ENCODE data around the gene IL1RAPL2.

Gene IL1RAPL2

DNA sequence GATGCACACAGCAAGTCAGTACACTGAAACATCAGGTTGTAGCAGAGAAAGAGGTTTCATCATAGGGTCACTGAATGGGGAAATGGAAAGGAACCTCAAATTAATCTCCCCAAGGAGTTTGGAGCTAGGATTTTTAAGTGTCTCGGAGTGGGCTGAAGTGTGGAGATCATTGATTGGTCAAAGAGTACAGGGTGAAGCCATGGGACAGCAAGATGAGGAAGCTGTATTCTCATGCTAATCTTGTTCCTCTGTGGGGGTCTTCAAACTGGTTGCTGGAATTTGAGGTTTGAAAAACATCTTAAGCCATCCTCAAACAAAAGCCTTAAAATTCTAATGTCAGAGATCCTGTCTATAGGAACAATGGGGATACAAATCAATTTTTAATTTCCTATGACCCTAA is 733.3 kb downstream of the IL1RAPL2 start:
- DNase-seq = no peak

DNA sequence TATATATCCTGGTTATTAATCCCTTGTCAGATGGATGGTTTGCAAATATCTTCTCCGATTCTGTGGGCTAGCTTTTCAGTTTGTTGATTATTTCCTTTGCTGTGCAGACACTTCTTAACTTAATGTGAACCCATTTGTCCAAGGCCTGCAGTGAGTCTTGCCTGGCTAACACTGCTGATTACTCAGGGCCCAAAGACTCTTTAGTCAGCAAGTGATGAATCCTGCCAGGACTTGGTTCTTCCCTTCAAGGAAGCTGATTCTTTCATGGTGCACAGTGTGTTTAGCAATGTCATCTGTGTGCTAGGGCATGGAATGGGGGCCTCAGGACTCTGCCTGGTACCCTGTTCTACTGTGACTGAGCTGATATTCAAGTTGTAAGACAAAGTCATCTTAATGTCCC is 736.2 kb downstream of the IL1RAPL2 start:
- no peak for DNase-seq

DNA sequence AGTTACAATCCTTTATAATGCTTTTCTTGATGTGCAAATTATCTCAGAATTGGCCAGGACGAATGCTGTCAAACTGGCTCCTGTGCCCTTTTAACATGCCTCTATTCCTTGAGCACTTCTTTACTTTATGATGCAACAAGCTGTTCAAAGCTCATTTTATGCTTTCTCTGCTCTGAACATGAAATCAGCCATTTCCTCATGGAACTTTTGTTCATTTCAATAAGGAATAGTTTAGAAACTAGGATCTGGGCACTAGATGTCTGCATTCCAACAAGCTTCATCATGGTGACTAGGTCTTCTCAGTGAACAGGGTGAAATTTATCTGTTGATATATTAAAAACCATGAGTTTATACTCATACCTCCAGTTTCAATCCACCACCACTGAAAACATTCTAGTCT is 741.8 kb downstream of the IL1RAPL2 start:
- no peak for DNase-seq

DNA sequence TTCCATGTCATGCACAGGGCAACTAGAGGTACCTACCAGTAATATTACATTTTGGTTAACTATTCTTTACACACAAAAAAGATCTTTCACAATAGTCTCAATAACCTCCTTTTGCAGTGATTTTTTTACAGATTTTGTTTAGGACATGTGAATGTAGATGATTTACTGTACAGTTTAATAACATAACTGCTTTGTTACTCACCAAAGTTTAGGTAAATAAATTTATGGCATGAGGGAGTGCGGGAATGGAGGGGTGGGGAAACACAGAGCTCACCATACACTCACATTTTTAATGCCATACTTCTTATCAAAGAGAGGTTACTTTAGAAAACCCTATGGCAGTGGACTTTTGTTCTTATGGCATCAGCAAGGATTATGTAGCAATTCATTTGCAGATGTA is 747.6 kb downstream of the IL1RAPL2 start:
- DNase-seq = no peak

DNA sequence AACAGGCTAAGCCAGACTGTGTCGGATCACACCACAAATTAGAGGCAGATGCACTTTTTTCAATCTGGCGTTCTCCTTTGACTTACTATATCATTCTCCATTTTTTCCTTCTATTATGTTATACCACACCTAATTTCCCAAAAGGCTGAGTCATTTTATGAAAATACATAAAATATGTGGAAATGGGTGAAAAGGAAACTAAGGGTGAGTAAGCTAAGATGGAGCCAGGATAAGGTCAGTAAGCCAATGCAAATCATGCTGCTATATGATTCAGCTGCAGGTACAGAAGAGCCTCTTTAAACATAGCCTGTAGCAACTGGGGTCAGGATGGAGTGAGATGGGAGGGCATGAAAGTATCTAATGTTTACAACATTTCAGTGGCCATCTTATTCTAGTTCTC is 748.5 kb downstream of the IL1RAPL2 start:
- no peak for DNase-seq

DNA sequence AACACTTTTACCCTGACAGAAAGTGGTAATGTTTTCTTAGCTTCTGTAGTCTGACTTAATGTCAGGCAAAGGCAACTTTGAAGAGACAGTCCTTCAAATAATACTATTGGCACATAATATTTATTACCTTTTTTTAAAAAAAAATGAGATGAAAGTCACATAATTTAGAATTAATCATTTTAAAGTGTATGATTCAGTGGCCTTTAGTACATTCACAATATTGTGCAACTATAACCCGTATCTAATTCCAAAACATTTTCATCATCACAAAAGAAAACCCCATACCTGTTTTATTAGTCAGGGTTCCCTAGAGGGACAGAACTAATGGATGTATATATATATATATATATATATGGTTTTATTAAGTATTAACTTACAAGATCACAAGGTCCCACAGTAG is 749.2 kb downstream of the IL1RAPL2 start:
- DNase-seq = no peak

DNA sequence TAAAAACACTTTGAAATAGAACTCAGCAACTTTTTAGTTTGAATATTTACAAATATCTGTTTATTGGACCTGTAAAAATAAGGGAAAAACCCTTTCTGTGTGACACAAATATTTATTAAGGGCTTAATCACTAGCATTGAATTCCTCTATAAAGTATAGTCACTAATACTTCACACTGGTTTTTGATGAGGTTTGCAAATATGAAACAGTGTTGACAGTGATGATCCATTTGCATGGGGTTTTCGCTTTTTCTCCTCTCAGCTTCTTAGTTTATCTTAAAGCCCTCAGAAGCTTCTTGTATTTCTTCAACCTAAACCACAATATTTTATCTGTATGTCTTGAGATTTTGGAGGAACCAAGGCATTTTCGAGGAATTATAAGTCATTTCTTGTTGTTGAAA is 751.1 kb downstream of the IL1RAPL2 start:
- no peak for DNase-seq

DNA sequence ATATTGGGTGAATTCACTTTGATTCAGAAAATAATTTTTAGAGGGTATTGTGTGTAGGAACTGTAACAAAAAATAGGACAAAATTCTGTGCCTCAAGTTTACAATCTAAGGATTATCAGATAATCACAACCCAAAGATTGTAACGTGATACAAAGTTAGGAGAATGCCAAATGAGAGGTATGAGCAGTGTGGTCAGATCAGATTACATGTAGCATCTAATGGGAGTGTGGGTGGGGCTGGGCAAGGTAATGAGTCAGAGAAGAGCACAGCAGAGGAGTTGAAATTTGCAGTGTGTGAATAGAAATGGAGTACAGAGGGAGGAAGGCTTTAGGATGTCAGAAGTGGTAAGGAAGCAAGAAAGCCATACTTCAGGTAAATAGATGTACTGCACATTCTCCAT is 757.9 kb downstream of the IL1RAPL2 start:
- DNase-seq = no peak

DNA sequence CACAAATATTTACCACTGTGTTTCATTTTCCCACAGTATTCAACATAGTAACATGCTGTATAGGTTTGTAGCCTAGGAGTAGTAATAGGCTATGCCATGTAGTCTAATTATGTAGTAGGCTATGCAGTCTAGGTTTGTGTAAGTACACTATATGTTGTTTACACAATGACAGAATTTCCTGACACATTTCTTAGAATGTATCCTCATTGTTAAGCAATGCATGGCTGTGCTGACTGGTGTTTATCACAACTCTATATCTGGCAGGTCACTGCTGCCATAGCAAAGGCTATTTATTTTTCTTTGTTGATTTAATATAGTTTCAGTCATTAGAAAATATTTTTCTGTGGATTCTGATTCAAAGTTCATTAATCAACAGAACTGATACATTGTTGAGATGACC is 762.8 kb downstream of the IL1RAPL2 start:
- DNase-seq = no peak

DNA sequence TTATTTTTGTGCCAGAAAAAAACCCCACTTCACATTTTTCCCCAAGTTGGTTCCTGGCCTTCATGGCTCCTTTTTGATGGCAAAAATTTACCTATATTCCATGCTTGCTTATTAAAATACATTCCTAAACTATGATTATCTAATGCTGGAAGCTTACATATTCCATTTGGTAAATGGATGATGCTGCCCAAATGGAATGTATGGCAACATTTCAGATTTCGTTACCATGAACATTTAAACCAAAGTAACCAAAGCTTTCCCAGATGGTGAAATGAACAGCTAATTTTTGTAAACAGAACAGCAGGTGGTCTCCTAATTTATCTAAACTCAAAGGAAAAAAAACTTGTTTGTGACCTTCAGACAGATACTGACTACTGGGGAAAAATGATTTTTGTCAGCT is 765.2 kb downstream of the IL1RAPL2 start:
- DNase-seq = no peak

DNA sequence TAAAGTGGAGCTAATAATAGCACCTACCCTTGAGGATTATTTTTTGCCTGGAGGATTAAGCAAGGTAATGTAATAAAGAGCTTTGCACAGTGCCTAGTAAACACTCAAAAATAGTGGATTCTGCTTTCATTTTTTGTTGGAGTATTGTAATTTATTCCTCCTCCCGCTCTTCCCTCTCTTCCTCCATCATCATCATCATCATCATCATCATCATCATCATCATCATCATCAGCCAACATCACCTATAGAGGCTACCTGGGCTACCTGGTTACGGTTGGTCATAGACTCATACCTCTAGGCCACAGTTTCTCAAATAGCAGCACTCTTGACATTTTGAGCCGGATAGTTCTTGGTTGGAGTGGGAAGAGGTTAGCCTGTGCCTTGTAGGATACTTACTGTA is 781.4 kb downstream of the IL1RAPL2 start:
- DNase-seq = no peak

DNA sequence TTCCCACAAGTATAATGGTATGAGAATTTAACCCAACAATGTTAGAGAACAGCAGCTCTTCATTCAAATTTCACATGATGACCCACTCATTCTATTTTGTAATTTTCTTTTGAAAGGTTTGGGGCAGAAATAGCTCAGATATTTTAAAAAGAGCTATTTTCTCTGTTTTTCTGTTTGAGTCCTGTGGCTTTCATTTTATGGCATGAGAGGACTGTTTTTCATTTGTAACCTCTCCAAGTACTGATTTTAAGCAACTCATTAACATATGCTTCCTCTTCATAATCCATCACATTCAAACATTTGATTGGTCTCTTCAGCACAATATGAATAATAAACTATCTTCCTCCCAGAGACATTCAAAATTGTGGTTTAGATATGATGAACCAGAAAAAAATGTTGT is 783.5 kb downstream of the IL1RAPL2 start:
- DNase-seq = no peak

DNA sequence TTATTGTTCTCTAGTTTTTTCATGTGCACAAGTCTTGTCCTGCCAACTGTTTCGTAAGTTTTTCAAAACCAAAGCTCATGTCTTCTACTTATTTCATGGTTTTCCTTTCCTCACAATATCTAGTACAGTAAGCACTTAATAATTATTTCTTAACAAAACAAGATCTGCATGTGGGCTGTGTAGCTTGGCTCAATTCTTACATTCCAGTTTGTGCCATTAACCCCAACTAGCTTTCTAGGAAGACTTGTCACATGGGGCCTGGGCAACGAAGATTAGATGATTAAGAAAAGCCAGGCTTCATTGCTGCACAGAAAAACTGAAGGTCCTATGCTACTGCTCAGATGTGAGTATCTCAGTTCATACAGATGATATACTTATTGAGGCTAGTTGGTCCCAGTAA is 809.8 kb downstream of the IL1RAPL2 start:
- DNase-seq = no peak

DNA sequence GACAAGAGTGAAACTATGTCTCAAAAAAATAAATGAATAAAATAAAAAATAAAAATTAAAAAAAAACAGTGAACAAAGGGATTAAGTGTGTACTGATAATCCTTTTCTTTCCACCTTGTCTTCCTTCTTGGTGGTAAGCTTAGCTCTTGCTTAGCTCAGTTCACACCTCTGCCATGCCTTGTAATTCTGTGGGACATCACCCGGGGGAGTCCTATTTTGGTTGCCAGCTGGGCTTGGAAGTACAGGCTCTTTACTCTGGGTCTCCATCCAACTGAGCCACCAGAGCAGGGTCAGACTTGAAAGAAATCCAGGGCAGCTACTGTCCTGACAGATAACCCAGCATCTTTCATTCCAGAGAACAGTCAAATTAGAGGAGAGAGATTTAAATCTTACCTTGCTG is 858.7 kb downstream of the IL1RAPL2 start:
- DNase-seq = no peak

DNA sequence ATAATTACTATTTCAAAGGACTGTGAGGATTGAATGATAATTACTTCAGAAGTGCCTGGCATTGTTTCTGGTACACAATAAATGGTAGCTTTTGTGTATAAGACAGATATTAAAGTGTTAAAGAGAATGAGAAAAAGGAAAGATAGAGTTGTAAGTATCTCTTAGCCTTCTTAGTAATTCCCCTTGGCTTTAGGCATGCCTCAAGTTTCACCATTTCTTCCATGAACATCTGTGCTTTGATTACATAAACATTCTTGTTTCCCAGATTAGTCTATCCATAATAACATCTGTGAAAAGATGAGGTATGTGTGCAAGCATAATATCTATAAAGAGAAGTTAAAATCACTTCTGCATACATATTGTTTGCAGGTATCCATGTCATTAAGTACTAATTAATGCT is 885.4 kb downstream of the IL1RAPL2 start:
- DNase-seq = no peak

DNA sequence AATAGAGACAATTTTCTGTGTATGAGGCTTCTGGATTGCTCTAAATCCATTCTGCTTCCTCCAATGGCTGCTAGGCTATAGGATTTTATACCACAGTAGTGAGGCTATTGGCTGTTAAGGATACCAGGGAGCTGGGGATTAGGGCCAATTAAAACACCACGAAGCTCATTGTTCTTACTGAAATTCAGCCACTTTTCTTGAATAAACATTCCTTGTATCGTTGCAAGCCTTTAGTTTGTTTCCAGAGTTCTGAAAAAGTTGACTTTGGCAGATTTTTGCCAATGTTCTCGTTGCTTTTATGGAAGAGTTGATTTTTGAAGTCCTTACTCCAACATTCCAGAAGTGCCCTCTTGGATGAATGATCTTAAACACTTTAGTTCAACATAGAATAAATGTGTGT is 892.8 kb downstream of the IL1RAPL2 start:
- DNase-seq = no peak

DNA sequence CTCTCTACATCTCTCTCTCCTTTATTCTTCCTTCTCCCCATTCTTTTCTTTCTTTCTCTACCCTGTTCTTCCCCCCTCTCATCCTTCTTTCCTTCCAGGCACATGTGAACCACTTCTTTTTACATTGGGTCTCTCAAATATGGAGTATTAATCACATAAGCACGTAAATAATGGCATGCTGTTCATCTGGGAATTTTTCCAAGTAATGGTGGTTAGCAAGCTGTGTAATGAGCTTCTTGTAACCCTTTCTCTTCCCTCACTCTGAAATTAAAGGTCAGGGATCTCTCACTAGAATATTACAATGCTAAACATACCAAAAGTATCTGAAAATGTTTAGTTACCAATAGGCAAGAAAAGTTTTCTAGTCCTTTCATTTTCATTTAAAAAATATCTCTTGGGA is 894.4 kb downstream of the IL1RAPL2 start:
- DNase-seq = no peak

DNA sequence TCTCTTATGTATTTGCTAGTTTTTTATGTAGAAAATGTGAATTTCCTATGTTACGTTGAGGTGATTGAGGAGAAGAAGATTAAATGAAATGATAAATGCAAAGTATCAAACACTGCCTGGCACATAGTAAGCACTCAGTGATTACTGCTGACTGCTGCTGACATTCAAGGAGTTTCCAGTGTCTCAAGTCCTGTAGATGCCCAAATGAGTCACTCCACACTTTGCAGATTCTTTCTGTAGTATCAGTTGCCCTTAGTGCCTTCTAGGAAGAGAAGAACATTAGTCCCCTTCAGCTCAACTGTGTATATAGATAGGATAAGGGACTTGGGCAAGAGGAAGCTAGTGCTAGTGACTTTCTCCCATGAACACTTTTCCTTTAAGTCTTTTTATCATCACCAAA is 895.0 kb downstream of the IL1RAPL2 start:
- no peak for DNase-seq

DNA sequence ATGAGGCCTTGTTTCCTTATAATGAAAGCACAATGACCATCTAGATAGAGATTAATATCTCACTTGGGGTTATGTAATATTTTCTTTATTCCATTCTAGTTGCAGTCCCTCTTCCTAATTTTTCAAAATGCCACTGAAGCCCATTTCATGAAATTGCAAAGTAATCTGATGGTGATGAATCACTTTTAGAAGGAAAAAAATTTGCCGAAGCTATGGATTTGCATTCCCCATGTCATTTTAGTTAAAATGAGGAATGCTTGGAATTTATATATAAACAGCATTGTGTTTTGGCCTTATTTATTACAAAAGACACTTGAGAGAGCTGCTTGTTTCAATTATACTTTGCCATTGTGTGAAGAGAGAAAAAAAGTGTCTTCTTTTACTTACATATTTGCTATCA is 896.2 kb downstream of the IL1RAPL2 start:
- DNase-seq = no peak

DNA sequence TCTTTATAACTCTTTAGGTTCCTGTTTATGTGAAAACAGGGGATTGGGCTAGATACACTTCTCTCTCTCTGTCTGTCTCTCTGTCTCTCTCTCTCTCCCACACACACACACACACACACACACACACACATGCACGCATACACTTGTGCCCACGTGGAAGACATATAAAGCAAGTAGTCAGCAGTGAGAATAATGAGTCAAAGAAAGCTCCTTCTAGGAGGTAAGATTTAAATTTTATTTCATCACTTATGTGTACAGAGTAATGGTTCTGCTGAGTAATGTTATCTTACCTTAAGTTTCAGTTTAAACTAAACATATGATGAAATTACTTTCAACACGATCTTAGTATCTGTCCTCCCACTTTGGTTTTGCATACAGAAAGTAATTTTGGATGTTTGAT is 897.5 kb downstream of the IL1RAPL2 start:
- no peak for DNase-seq

DNA sequence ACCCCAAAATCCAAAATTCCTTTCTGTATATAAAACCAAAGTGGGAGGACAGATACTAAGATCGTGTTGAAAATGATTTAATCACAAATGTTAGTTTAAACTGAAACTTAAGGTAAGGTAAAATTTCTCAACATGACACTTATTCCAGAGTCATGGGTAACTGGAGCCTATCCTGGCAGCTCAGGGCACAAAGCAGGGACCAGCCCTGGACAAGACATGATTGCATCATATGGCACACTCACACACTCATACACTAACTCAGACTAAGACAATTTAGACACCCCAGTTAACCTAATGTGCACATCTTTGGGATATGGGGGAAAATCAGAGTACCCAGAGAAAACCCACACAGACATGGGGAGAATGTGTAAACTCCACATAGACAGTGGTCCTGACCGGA is 898.6 kb downstream of the IL1RAPL2 start:
- no peak for DNase-seq

DNA sequence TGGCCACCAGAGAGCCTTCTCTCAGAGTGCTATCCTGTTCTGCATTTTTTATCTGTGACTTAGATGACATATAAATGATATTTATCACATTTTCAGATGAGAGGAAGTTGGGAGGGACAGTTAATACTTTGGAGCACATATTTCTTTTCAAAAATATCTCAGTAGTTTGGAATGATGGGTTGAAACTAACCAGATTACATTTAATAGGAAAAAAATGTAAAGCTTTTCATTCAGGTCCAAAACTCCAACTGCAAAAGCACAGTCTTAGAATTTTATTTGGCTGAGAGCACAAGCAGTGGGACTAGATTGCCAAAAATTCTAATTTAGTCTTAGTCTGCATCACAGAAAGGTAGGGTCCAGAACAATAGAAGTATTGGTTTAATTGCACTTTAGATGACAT is 902.7 kb downstream of the IL1RAPL2 start:
- no peak for DNase-seq

DNA sequence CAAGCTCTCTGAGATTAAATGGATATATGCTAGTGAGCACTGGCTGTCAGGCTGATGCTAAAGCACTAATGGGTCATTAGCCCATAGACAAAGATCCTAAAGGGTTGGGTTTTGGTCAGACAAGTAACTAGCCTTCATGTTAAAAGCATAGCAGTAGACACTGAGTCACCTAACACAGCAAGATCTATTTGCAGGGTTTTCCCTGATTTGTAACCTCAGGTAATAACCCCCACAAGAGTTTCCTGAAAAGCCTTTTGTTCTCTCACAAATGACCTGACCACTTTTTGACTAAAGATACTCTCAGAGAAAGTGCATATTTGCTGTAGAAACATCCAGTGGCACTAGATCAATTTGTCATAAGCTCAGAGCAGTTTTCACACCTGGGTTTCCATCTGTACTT is 905.6 kb downstream of the IL1RAPL2 start:
- DNase-seq = no peak

DNA sequence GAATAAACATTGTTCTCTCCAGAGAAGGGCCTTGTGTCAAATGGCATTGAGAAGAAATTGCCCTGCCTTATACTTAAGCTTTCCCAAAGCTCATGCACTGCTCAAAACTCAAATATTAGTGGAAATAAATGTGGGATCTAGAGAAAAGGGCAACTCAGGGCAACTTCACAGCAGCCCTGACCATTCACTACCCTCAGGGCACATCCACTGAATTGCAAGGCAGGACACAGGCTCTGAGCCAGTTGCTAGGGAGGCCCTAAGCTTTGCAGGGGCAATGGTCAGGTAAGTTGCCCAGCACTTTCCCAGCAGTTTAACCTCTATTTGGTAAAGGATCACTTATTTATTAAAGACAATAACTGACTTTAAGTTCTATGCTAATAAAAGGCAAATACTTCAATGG is 909.8 kb downstream of the IL1RAPL2 start:
- DNase-seq = no peak

DNA sequence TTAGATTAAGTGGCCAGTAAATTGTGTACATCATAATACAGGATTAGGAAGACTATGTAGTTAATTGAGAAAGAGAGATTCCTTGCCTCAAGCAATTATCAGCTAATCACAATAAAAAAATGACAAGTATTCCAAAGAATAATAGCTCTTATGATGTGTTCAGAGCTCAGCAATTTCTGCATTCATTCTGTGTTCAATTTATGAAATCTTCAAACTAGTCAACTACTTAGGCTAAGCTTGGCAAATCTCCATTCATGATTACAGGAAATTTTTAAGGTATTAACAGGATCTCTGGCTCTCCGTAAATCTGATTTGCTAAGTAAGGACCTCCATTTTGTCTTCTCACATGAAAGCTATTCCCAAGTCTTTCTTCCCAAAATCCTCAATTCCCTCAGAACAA is 911.4 kb downstream of the IL1RAPL2 start:
- DNase-seq = no peak

DNA sequence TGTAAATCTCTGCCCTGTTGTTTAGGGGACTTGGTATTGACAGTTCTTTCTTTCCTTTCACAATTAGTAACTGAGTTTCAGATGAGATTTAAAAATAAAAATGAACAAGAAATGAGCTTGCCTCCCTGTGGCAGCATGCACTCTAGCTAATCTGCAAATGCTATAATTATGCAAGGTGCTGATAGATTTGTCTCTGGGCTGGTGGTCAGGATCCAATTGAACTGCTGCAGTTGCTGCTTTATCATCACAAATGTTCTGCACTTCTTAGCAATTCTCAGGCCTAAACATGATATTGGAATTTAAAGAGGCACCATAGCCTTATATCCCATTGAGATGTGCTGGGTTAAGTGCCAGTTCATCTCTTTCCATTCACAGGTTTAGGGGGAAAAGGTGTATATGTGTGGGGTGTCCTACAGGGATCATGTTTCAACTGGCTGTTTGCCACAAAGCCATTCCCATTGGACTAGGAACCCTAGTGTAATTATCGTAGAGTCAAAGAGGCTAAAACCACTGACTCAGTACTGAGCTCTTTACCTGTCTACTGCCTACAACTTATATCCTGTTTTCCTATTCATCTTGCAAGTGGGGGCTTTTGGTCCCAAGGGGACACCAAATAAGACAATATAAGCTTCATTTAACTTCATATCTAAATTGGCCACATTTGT is 914.8 kb downstream of the IL1RAPL2 start:
- DNase-seq = no peak

All from activated gamma-delta T cell treated with Interleukin-2 at 50 U/mL for 16 hours (primary cell).